ENCODE measurements around the gene NFATC4. TPM values are rescaled to one million over a fixed set of nuclear protein-coding genes. Genes with fewer than 3 reads are reported as not detected.

NFATC4 gene
- total and polyA plus RNA-seq, 10 of the 15 experiments (the other 5 are each of a cell fraction or from before 2014, with no cell fraction given): 0.97 to 14.3 (median 4.9) TPM

DNA sequence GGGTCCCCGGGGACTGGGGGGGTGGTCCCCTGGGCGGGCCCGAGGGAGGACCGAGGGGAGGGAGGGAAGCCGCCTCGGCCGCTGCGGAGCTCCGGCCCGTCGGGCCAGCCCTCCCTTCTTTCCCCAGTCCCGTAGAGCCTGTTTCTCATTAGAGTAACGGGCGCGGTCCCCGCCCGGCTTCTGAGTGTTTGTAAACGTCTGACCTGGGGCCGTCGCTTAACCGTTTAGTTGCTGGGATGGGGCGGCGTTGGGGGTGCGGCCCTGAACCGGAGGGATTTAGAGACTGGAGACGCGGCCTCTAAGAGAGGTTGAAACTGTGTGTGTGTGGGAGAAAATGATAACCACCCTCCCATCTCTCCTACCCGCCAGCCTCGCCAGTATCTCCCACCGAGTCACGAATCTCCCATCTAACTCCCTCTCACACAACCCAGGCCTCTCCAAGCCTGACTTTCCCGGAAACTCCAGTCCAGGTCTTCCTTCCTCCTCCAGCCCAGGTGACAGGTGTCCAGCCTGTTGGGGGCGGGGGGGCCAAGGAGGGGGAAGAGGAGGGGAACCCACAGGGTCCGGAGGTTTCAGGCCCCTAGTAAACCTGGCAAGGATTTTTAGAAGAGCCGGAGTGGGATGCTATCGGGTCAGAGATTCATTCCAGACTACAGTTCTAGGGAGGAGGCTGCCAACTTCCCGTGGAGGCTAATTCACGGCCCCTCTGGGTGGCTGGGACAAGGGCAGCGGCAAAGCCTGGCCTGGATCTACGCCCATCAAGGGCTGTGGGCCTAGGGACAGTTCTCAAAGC, 1.1 kb upstream of the NFATC4 start (continued):
- TF ChIP-seq, protein P1, sequence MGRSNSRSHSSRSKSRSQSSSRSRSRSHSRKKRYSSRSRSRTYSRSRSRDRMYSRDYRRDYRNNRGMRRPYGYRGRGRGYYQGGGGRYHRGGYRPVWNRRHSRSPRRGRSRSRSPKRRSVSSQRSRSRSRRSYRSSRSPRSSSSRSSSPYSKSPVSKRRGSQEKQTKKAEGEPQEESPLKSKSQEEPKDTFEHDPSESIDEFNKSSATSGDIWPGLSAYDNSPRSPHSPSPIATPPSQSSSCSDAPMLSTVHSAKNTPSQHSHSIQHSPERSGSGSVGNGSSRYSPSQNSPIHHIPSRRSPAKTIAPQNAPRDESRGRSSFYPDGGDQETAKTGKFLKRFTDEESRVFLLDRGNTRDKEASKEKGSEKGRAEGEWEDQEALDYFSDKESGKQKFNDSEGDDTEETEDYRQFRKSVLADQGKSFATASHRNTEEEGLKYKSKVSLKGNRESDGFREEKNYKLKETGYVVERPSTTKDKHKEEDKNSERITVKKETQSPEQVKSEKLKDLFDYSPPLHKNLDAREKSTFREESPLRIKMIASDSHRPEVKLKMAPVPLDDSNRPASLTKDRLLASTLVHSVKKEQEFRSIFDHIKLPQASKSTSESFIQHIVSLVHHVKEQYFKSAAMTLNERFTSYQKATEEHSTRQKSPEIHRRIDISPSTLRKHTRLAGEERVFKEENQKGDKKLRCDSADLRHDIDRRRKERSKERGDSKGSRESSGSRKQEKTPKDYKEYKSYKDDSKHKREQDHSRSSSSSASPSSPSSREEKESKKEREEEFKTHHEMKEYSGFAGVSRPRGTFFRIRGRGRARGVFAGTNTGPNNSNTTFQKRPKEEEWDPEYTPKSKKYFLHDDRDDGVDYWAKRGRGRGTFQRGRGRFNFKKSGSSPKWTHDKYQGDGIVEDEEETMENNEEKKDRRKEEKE (IDR thresholded peaks at IDR 0.05): no peak
- TF ChIP-seq MYC (IDR thresholded peaks at IDR 0.05; ENCODE audit: insufficient read depth, insufficient read length, insufficient replicate concordance, low read length, severe bottlenecking): no peak
- TF ChIP-seq NFYA (IDR thresholded peaks at IDR 0.05; ENCODE audit: borderline replicate concordance, low read depth, low read length): no peak
- no peak for TF ChIP-seq SUPT20H (IDR thresholded peaks at IDR 0.05; ENCODE audit: borderline replicate concordance, control insufficient read depth, low read depth, low read length)
- TF ChIP-seq, protein P2, sequence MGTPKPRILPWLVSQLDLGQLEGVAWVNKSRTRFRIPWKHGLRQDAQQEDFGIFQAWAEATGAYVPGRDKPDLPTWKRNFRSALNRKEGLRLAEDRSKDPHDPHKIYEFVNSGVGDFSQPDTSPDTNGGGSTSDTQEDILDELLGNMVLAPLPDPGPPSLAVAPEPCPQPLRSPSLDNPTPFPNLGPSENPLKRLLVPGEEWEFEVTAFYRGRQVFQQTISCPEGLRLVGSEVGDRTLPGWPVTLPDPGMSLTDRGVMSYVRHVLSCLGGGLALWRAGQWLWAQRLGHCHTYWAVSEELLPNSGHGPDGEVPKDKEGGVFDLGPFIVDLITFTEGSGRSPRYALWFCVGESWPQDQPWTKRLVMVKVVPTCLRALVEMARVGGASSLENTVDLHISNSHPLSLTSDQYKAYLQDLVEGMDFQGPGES (IDR thresholded peaks at IDR 0.05): no peak
- TF ChIP-seq, protein P3, sequence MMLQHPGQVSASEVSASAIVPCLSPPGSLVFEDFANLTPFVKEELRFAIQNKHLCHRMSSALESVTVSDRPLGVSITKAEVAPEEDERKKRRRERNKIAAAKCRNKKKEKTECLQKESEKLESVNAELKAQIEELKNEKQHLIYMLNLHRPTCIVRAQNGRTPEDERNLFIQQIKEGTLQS (IDR thresholded peaks at IDR 0.05; ENCODE audit: borderline replicate concordance, extremely low read depth, low read depth, low read length): no peak
- TF ChIP-seq, protein P4, sequence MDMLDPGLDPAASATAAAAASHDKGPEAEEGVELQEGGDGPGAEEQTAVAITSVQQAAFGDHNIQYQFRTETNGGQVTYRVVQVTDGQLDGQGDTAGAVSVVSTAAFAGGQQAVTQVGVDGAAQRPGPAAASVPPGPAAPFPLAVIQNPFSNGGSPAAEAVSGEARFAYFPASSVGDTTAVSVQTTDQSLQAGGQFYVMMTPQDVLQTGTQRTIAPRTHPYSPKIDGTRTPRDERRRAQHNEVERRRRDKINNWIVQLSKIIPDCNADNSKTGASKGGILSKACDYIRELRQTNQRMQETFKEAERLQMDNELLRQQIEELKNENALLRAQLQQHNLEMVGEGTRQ (IDR thresholded peaks at IDR 0.05; ENCODE audit: borderline replicate concordance, low read depth, low read length): no peak
- TF ChIP-seq NRF1 (conservative IDR thresholded peaks at IDR 0.05; ENCODE audit: low read depth, low read length): no peak
- TF ChIP-seq CBX5 (IDR thresholded peaks at IDR 0.05; ENCODE audit: low read depth): no peak
- TF ChIP-seq BHLHE40 (IDR thresholded peaks at IDR 0.05; ENCODE audit: borderline replicate concordance in 1 of 2, low read depth in 2 of 2, low read length in 1 of 2): peak in 1 of 2 experiments; percentile 41; a peak in 1 of 4 replicates
- TF ChIP-seq, protein P5, sequence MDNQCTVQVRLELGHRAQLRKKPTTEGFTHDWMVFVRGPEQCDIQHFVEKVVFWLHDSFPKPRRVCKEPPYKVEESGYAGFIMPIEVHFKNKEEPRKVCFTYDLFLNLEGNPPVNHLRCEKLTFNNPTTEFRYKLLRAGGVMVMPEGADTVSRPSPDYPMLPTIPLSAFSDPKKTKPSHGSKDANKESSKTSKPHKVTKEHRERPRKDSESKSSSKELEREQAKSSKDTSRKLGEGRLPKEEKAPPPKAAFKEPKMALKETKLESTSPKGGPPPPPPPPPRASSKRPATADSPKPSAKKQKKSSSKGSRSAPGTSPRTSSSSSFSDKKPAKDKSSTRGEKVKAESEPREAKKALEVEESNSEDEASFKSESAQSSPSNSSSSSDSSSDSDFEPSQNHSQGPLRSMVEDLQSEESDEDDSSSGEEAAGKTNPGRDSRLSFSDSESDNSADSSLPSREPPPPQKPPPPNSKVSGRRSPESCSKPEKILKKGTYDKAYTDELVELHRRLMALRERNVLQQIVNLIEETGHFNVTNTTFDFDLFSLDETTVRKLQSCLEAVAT (IDR thresholded peaks at IDR 0.05): no peak; the same call in 1 of the 2 replicates
- TF ChIP-seq, protein P6, sequence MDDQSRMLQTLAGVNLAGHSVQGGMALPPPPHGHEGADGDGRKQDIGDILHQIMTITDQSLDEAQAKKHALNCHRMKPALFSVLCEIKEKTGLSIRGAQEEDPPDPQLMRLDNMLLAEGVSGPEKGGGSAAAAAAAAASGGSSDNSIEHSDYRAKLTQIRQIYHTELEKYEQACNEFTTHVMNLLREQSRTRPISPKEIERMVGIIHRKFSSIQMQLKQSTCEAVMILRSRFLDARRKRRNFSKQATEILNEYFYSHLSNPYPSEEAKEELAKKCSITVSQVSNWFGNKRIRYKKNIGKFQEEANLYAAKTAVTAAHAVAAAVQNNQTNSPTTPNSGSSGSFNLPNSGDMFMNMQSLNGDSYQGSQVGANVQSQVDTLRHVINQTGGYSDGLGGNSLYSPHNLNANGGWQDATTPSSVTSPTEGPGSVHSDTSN (IDR thresholded peaks at IDR 0.05; ENCODE audit: insufficient replicate concordance, low read depth, low read length): no peak
- TF ChIP-seq ZZZ3 (IDR thresholded peaks at IDR 0.05; ENCODE audit: control insufficient read depth, insufficient read length, low read depth): no peak
